Esophagus muscularis mucosa (tissue), 3 donors: Measurements from ENCODE around the gene GNG12.

Experiments used
- CTCF ChIP-seq, 3 experiments: fragments of 200-600 bp in 2 of 3; fragments of 450-650 bp in 1 of 3; sonication (generic) in 2 of 3; IDR thresholded peaks; one replicate each; pipeline ENCODE4 v1.5.1; 2017 to 2019; ENCODE audit warnings: antibody characterized with exemption in 3 of 3, mild to moderate bottlenecking in 2 of 3, moderate library complexity in 1 of 3
- POLR2A ChIP-seq: fragments of 450-650 bp; IDR thresholded peaks from one replicate; pipeline ENCODE4 v1.6.1; 2017; ENCODE audit warnings: antibody characterized with exemption, moderate library complexity, mild to moderate bottlenecking, low read depth
- POLR2AphosphoS5 ChIP-seq, 2 donors: sonication (generic); formaldehyde crosslinking; IDR thresholded peaks; one replicate each; pipeline ENCODE4 v1.6.1; 2017; ENCODE audit warnings: antibody characterized with exemption in 2 of 2

- no peak for TF ChIP-seq CTCF (IDR thresholded peaks at IDR 0.05)
- no peak for TF ChIP-seq POLR2A
- no peak for TF ChIP-seq POLR2AphosphoS5 (IDR thresholded peaks at IDR 0.05)
Measured at GRCh38 chr1:67721650-67722291, 111.5 kb downstream of the GNG12 start.
